Measurements from ENCODE around the gene RASL11B. TPM values are rescaled to one million over a fixed set of nuclear protein-coding genes. Genes with fewer than 3 reads are reported as not detected.

RASL11B gene
- total RNA-seq, 4 donors from 2014 or later: 0.62 to 8.8 (median 2.6) TPM

GRCh38 chr4:52836120-52836519 lies 26.0 kb upstream of the RASL11B start:
- WGBS, 2 donors (ENCODE audit: low coverage in 1 of 2): 81 to 100% methylated on average over 2 to 3 of the region's 3 CpGs
- Histone ChIP-seq H3K4me1 (no peaks in the 10 kb centered on the region), H3K9me3 (no peaks in the 10 kb centered on the region), H3K27me3 (no peaks in the 10 kb centered on the region), H3K4me3 (no peak overlapping the region), H3K27ac (no peak overlapping the region), H3K36me3 (no peaks in the 10 kb centered on the region)
- TF ChIP-seq POLR2AphosphoS5 (IDR thresholded peaks at IDR 0.05) (no peak), POLR2A (IDR thresholded peaks at IDR 0.05) (no peak), CTCF (IDR thresholded peaks at IDR 0.05) (no peak), EP300 (IDR thresholded peaks at IDR 0.05) (no peak)
- ATAC-seq: no peak

GRCh38 chr4:52836678-52837077 lies 25.4 kb upstream of the RASL11B start:
- Histone ChIP-seq H3K4me3 (no peak overlapping the region), H3K9me3 (no peaks in the 10 kb centered on the region), H3K27me3 (no peaks in the 10 kb centered on the region), H3K36me3 (no peaks in the 10 kb centered on the region), H3K27ac (no peak overlapping the region), H3K4me1 (peaks cover 0 to 4% (median 0%) of the 10 kb centered on the region in 3 donors)
- 95 to 96% methylated on average over 7 of the region's 7 CpGs for WGBS, 2 donors (ENCODE audit: low coverage in 1 of 2)
- TF ChIP-seq POLR2A (IDR thresholded peaks at IDR 0.05) (no peak), EP300 (IDR thresholded peaks at IDR 0.05) (no peak), CTCF (IDR thresholded peaks at IDR 0.05) (no peak), POLR2AphosphoS5 (IDR thresholded peaks at IDR 0.05) (no peak)
- ATAC-seq: no peak

GRCh38 chr4:52837716-52838558 lies 24.2 kb upstream of the RASL11B start:
- Histone ChIP-seq H3K9me3 (no peaks in the 10 kb centered on the region), H3K4me3 (no peak overlapping the region), H3K27ac (no peak overlapping the region), H3K36me3 (no peaks in the 10 kb centered on the region), H3K27me3 (no peaks in the 10 kb centered on the region), H3K4me1 (peaks cover 0 to 16% (median 0%) of the 10 kb centered on the region in 3 donors)
- no peak for TF ChIP-seq CTCF (IDR thresholded peaks at IDR 0.05)
- TF ChIP-seq EP300 (IDR thresholded peaks at IDR 0.05): no peak
- TF ChIP-seq POLR2AphosphoS5 (IDR thresholded peaks at IDR 0.05): no peak
- TF ChIP-seq POLR2A (IDR thresholded peaks at IDR 0.05): no peak
- no peak for ATAC-seq
- WGBS, 2 donors (ENCODE audit: low coverage in 1 of 2): 72 to 82% methylated on average over 4 to 6 of the region's 7 CpGs

GRCh38 chr4:52838729-52839586 lies 23.2 kb upstream of the RASL11B start:
- Histone ChIP-seq H3K27me3 (no peaks in the 10 kb centered on the region), H3K4me3 (no peak overlapping the region), H3K36me3 (no peaks in the 10 kb centered on the region), H3K9me3 (no peaks in the 10 kb centered on the region), H3K4me1 (peaks cover 0 to 16% (median 0%) of the 10 kb centered on the region in 3 donors), H3K27ac (no peak overlapping the region)
- no peak for ATAC-seq
- 59 to 80% methylated on average over 9 to 10 of the region's 10 CpGs for WGBS, 2 donors (ENCODE audit: low coverage in 1 of 2)
- TF ChIP-seq EP300 (IDR thresholded peaks at IDR 0.05) (no peak), POLR2AphosphoS5 (IDR thresholded peaks at IDR 0.05) (no peak), POLR2A (IDR thresholded peaks at IDR 0.05) (no peak), CTCF (IDR thresholded peaks at IDR 0.05) (no peak)

Data from gastroesophageal sphincter (tissue), 4 donors.